CD4-positive, alpha-beta T cell treated with Interleukin-4 for 1 hour (primary cell): ENCODE results near the gene TRIM66.

Source experiments
- DNase-seq, 2 donors: peaks; one replicate each; pipeline ENCODE4 v3.0.0-alpha.2; 2020 to 2022

The TRIM66 gene, protein sequence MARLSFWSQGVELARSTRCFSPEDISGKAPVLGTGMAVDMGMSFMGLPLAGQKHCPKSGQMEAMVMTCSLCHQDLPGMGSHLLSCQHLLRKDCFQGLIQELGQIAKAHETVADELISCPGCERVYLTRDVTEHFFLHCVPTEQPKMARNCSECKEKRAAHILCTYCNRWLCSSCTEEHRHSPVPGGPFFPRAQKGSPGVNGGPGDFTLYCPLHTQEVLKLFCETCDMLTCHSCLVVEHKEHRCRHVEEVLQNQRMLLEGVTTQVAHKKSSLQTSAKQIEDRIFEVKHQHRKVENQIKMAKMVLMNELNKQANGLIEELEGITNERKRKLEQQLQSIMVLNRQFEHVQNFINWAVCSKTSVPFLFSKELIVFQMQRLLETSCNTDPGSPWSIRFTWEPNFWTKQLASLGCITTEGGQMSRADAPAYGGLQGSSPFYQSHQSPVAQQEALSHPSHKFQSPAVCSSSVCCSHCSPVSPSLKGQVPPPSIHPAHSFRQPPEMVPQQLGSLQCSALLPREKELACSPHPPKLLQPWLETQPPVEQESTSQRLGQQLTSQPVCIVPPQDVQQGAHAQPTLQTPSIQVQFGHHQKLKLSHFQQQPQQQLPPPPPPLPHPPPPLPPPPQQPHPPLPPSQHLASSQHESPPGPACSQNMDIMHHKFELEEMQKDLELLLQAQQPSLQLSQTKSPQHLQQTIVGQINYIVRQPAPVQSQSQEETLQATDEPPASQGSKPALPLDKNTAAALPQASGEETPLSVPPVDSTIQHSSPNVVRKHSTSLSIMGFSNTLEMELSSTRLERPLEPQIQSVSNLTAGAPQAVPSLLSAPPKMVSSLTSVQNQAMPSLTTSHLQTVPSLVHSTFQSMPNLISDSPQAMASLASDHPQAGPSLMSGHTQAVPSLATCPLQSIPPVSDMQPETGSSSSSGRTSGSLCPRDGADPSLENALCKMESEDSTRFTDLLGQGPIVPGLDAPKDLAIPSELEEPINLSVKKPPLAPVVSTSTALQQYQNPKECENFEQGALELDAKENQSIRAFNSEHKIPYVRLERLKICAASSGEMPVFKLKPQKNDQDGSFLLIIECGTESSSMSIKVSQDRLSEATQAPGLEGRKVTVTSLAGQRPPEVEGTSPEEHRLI (N-terminal part only)

GRCh38 chr11:8682303-8683114, at the start of gene TRIM66, which contains the start of gene RPL27A:
Gene TRIM66, minus strand, starts transcription at chr11:8682665. Its CDS starts 10,391 bp downstream, at chr11:8672274.
Gene RPL27A, plus strand, starts transcription at chr11:8682792. Its CDS starts 22 bp downstream, at chr11:8682814.
- peak; percentile 98 to 99 for DNase-seq

DNA sequence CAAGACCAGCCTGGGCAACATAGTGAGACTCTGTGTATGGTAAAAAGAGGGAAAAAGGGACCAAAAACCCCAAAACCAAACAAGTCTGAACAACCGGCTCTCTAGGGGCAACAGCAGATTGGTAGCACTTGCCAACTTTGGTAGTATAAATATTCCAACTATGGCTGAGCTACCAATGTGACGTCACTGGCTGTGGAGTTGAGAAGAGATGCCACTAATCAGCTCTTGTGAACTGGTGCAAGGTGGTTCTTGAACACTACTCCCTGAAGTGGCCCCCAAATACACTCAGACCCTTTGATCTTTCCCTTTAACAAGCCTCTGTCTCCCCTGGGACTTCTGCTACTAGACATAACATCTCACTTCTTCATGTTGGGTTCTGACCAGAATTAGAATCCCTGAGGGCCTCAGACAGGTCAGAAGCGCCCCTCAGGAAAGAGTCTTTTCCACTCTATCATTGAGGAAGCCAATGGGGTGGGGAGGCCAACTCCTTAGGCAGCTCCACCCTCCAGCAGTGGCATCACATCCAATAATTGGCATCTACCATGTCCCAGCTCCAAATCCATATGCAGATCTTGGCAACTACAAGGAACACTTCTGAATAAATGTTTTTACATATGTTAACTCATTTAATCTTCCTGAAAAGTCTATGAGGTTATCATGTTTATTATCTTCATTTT, 49.3 kb upstream of the TRIM66 start:
- no peak for DNase-seq

- DNase-seq: no peak
These were observed 48.2 kb upstream of the TRIM66 start for GRCh38 chr11:8730697-8731020.

- DNase-seq: no peak
These were observed 47.6 kb upstream of the TRIM66 start for GRCh38 chr11:8729837-8730696.

DNA sequence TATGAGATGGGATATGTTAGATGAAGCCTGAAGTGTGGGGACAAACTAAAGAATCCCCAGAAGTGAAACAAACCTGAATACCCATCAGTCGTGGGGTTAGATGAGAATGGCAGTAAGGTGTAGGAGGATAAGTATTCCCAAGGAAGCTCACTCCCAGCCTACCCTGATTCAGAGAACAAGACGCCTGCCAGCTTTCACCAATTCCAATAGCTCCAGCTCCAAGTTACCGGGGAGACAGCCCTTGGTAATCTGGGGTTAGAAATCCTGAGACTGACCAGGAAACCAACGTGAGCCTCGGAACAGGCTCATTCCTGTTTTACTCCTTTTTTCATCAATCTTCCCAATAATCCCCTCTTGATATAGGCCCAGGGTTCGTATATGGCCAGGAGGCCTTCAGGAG, 46.6 kb upstream of the TRIM66 start:
- DNase-seq: no peak

DNA sequence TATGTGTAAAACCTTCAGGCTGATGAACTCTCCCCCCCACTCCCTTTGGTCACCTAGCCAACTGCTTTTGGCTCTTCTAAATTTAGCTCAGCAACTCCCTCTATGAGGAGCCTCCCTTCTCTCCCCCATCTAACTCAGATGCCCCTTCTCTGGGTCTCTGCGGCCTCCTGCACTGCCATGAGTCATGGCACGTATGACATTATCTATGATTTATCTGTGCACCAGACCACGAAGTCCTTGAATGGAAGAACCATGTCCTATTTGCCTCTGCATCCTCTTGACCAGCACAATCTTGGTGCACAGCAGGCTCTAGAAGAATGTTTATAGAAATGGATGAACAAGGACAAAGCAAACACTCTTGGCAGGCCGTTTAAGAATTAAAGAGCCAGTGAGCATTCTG, 46.1 kb upstream of the TRIM66 start:
- DNase-seq: no peak

GRCh38 chr11:8726395-8726794, 43.9 kb upstream of the TRIM66 start:
- DNase-seq: no peak

DNA sequence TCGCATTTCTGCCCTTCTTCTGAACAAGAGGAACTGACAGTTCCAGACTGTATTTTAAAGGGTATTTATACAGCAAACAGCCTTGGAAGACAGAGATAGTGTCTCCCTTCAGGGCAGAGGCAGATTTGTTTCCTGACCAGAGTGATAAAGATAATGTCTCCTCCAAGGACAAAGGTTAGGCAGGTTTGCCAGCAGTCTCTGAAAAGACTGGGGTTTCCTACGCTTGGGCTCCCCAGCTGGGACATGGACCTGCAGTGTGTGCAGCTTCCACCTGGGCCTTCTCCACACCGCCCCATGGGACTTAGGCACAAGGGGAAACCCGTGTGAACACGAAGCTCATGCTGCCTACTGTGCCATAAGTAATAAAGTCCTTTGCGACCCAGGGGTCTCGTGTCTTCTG, 42.2 kb upstream of the TRIM66 start:
- no peak for DNase-seq

- DNase-seq: no peak
These were observed 41.2 kb upstream of the TRIM66 start for GRCh38 chr11:8723711-8724110.

DNA sequence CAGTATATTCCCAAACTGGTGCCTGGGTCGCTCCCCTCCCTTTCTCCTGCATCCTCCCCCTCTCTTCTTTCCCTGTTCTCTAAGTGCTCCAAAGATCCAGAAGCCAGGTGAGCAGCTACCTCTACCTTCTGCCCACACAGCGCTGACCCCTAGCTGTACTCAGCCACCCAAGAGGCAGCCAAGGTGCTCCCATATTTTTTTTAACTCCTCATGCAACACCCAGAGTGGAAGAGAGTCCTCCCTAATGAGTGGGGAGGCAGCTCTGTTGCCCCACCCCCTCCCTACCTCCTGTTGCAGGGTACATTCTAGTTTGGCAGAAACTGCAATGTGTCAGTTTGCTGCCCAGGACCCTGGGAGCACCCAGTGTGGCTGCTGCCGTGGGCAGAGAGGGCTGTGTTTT, 40.3 kb upstream of the TRIM66 start:
- no peak for DNase-seq

DNA sequence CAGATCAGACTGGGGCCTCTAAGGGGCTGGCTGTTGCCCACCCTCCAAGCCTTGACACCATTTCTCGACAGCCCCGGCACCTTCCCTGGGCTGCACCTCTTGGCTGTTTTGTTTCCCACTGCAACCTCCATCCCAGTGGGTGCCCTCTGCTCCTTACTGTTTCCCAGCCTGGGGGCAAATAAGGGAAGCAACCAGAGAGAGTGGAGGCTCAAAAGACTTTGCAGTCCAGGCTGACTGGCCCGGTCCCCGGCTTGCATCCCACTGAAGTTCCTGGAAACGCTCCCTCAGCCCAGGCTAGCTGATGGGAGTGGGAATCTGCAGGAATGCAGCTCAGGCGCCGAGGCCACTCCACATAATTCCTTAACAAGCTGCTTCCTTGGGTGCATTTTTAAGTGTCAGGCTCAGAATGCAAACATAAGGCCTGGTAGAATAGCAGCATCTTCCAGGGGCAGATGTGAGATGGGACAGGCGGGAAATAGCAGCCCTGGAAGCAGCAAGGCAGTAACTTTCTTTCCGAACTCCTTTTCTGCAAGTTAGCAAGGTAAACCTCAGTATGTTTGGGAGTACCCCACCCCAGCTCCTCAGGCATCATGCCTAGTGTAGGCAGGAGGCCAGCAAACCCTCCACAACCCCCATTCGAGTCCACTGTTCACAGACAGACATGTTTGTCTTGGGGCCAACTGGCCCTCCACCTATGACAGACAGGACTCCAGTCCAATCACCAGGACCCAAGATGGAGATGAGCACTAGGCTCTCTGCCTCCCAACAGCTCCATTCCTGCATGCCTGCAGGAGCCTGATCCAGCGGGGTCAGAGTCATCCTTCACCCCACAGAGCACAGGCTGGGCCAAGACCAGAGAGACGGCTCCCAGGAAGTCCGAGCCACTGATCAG, 39.4 kb upstream of the TRIM66 start:
- DNase-seq: no peak

GRCh38 chr11:8720868-8721608, 38.6 kb upstream of the TRIM66 start:
- DNase-seq: no peak

- no peak for DNase-seq
These were observed 37.9 kb upstream of the TRIM66 start for GRCh38 chr11:8720352-8720751.

GRCh38 chr11:8719721-8720120, 37.3 kb upstream of the TRIM66 start:
- DNase-seq: no peak

- no peak for DNase-seq
These were observed 36.8 kb upstream of the TRIM66 start for GRCh38 chr11:8719211-8719649.

DNA sequence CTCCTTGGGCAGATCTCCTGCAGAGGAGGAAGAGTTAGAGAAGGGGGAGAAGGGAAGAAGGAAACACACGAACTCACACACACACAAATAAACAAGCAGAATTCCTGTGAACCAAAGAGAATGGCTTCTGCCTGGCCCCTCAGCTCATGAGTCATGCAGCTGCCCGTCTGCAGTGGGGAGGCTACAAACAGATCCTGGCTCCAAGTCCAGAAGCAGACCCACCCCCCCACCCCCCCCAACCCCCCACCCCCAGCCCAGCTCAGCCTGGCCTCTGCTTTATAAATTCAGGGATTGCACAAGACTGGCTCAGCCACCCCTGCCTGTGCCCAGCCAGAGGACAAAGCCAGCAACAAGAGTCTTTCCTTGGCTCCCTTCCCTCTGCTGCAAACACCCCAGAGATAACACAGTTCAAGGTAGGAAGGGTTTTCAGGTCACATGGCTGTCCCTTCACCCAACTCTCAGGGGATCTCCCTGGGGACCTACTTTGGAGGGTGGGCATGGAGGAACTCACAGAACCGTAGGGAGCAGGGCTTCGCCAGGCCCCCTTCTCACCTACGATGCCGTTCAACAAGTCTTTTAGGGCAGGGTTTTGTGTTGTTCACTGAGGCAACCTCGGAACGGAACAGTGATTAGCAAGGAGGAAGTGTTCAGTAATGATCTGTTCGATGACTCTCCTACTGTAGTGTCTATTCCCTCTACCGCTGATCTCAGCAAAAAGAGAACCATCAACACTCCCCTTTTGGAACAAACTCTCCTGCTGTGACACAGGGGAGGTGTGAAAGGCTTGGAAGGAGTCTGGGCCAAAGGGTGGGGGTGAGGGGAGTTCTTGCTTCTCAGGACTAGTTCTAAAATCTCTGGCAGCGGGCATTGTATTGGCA, 35.6 kb upstream of the TRIM66 start:
- DNase-seq: no peak

DNA sequence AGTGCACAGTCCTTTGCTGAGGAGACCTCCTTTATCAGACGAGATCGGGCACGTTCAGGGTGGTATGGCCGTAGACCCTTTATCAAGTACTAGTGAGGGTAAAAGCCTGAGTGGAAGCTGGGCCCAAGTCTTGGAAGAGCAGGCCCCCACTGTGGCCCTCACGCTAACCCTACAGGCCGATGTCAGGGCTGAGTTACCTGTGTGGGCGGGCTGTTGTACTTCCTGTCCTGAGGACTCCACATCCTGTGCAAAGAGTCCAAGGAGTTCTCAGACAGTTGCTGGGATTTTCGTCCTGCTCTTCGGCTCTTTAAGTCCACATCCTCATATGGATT, 35.0 kb upstream of the TRIM66 start:
- DNase-seq: no peak

DNA sequence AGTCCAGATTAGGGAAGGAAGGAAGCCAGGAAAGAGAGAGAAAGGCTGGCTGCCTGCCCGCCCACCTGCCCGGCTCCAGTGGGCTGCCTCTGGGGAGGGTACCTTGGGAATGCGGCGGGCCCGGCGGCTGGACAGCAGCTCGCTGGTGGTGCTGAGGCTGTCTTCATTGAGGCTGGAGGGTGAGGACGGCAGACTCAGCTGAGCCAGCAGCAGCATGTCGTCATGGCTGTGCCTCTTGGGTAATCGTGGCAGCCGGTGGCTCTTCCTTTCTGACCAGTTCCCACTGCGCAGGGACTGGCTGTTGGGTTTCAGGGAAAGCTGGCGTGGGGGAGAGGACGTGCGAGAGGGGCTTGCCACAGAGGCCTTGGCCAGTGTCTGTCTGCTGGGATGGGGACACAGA, 33.0 kb upstream of the TRIM66 start:
- DNase-seq: no peak
